H54 (cell line): ENCODE measurements around the gene ZNF613.
"Not testable (repeated sequence)": the region's sequence is repeated elsewhere in the genome, so short reads cannot be mapped to it uniquely, and the experiment has no call there.

Experiments
- DNase-seq: peaks from one replicate; pipeline ENCODE4 v3.0.0; 2011; ENCODE audit warnings: low spot score, mixed read lengths; ENCODE audit not compliant: insufficient read length
- FAIRE-seq: peaks from 3 replicates; lab custom pipeline; 2011; peaks lifted over from hg19 to GRCh38; lab: Jason Lieb, UNC
- POLR2A ChIP-seq: IDR thresholded peaks from 2 replicates; pipeline ENCODE4 v1.6.1; 2011; ENCODE audit warnings: low read depth, mild to moderate bottlenecking, low read length

The ZNF613 gene

DNA sequence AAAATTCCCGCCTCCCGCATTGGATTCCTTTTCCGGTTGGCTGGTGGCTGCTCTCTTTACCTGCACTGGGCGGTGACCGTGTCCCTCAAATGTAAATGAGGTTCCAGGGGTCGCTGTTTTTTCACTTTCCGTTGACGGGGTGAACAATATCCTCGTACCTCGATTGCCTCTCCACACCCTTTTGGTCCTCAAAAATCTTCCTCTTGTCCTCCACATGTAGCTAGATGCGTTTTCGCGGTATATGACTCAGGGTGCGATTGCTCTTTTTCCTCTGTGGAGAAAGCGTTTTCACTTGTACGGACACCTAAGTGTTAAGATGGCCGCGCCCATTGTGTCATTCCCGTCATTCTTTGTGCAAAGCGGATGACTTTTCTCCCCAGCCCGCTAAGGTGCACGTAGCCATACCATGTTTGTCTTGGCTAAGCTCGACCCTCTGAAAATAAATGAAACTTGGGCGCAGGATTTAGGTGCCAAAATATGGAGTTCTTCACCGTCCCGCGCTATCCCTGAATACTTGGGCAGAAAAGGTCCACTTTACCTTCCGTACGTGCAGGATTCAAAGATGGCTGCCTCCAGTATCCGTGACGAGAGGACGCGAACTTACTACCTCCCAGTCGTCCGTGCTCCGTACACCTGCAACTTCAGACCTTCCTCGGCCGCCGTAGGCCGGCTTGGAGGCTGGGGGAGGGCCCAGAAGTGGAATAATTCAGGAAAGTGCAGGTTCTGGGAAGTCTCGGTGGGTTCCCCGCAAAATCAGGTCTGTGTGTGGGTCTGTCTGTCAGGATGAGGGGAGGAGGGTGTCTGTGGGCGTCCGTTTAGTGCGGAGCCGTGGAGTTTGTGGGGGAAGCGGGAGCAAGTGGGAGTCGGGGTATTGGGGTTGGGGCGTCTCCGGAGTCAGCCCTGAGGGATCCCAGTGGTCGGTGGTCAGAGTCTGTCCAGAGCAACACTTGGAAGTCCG, at the start of gene ZNF613:
Gene ZNF613 (plus strand): TSS at position 689 of the 958 bp plus-strand sequence. CDS start 8,749 bp downstream, outside the sequence.
- FAIRE-seq (peak; percentile 89), DNase-seq (peak; percentile 84)
- 0 out of 2 replicates have a peak, but pooled peaks have one; percentile 33 for TF ChIP-seq POLR2A

DNA sequence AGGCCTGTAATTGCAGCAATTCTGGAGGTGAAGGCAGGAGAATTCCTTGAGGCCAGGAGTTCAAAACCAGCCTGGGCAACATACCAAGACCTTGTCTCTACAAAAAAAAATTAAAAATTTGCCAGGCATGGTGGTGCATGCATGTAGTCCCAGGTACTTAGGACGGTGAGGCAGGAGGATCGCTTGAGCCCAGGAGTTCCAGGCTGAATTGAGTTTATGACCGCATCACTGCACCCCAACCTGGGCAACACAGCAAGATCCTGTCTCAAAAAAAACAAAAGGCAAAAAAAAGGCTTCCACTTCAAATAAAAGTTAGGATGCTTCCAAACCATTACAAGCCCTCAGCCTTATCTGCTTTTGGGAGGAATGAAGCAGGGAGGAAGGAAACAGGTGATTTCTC, 44.8 kb upstream of the ZNF613 start:
- no peak for FAIRE-seq
- no peak for DNase-seq
- TF ChIP-seq POLR2A = no peak

DNA sequence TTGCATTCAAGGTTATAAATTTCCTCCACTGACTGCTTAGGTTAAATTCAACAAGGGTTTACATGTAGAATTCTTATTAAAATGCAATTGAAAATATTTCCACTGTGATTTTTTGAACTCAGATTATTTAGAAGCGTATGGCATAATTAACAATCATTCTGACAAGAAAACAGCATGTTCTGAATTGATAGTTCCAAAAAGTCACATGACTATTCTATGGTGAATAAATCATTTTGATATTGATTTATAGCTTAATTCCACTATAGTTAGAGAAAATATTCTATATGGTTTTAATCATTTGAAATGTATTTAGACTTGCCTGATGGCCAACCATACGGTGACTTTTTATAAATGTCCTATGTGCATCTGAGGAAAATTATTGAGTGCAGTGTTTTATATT, 42.6 kb upstream of the ZNF613 start:
- DNase-seq (no peak), FAIRE-seq (no peak)
- TF ChIP-seq POLR2A = no peak

DNA sequence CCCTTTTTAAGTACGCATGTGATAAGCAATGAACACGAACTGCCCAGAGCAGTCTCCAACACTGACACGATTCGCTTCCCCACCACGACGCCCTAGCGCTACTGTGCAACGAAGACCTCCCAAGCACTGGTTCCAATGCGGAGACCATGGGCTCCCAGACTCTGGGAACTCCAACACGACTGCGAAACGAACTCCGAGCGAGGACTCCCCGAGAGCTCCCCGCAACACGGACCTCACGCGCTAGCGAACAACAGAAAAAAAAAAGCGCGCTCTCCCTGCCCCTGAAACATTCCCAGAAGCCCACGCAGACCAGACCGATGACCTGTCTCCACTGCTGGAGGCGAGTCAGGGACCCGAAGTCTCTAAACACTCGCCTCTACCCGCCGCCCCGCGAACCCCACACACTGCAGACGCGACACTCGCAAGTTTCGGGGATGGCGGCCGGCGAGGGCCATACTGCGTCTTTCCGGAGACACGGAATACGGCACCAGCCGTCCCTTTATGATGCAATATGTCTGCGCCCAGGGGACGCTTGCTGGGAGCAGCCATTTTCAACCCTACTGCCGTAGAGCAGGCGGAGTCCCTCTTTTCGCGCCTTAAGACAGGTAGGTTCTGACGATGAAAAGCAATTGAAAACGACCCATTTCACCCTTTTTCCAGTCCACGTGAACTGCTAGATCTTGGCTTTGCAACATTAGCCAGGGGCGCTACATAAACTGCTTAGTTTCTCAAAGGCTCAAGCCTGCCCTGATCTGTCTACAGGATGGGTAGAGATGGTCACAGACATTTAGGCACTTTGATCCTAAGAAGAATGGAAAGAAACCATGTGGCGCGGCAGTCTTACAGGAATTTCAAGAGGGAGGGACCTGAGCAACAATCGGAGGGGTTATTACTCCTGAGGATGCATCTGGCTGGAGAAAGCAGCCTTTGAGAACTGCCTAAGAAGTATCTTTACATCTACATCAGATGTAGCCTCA, 39.5 kb upstream of the ZNF613 start, which contains the start of gene ZNF577:
Gene ZNF577 (minus strand): TSS at position 430 of the 977 bp plus-strand sequence. CDS start 7,569 bp downstream, outside the sequence.
- peak; percentile 31; the same call in 1 of the 2 replicates for TF ChIP-seq POLR2A
- no peak for FAIRE-seq
- no peak for DNase-seq

DNA sequence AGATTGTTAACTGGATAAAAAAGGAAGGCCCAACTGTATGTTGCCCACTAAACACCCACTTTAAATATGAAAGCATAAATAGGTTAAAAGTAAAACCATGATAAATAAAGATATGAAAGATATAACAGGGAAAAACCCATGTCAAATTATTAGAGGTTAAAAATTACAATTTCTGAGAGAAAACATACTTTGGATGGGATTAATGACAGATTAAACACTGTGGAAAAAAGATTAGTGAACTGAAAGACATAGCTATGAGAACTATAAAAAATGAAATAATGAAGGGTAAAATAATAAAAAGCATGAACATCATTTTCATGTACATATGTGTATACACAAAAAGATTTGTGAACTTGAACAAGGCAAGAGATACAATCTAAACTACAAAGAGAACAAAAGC, 37.3 kb upstream of the ZNF613 start:
- no peak for DNase-seq
- no peak for FAIRE-seq
- TF ChIP-seq POLR2A = no peak

DNA sequence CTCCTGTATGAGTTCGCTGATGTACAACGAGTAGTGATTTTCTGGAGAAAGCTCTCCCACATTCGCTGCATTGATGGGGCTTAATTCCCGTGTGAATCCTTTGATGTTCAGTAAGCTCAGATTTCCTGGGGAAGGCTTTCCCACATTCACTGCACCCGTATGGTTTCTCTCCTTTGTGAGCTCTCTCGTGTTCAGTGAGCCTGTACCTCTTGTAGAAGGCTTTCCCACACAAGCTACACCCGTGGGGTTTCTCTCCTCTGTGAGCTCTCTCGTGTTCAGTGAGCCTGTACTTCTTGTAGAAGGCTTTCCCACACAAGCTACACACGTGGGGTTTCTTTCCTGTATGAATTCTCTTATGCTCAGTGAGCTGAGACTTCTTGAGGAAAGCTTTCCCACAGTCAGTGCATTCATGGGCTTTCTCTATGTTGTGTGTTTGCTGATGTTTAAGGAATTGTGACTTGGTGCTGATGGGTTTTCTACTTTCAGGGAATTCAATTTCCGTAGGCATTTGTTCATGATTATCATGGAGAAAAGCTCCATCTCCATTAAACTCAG, 36.0 kb upstream of the ZNF613 start:
- no peak for FAIRE-seq
- no peak for DNase-seq
- TF ChIP-seq POLR2A = no peak

DNA sequence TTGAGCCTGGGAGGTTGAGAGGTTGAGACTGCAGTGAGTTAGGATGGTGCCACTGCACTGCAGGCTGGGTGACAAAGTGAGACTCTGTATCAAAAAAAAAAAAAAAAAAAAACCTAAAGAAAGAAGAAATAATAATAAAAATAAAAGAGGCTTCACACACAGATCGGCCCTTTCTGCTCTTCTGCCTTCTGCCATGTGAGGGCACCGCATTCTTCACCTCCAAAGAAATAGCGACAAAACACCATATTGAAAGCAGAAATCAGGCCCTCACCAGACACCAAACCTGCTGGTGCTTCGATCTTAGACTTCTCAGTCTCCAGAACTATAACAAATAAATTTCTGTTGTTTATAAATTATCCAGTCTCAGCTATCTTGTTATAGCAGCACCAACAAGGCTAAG, 25.4 kb upstream of the ZNF613 start:
- FAIRE-seq (no peak), DNase-seq (no peak)
- TF ChIP-seq POLR2A = no peak

DNA sequence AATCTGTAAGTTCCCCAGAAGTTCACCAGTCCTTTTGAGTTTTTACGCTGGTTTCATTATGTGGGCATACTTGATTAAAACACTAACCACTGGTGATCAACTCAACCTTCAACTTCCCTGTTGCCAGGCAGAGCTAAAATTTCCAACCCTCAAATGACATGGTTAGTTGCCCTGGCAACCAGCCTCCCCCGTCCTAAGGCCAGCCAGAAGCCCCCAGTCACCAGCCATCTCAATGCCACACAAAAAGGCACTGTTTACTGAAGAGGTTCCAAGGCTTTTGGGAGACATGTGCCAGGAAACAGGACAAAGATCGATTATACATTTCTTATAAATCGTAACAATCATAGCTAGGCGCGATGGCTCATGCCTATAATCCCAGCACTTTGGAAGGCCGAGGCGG, 24.1 kb upstream of the ZNF613 start:
- FAIRE-seq (no peak), DNase-seq (no peak)
- TF ChIP-seq POLR2A = no peak

DNA sequence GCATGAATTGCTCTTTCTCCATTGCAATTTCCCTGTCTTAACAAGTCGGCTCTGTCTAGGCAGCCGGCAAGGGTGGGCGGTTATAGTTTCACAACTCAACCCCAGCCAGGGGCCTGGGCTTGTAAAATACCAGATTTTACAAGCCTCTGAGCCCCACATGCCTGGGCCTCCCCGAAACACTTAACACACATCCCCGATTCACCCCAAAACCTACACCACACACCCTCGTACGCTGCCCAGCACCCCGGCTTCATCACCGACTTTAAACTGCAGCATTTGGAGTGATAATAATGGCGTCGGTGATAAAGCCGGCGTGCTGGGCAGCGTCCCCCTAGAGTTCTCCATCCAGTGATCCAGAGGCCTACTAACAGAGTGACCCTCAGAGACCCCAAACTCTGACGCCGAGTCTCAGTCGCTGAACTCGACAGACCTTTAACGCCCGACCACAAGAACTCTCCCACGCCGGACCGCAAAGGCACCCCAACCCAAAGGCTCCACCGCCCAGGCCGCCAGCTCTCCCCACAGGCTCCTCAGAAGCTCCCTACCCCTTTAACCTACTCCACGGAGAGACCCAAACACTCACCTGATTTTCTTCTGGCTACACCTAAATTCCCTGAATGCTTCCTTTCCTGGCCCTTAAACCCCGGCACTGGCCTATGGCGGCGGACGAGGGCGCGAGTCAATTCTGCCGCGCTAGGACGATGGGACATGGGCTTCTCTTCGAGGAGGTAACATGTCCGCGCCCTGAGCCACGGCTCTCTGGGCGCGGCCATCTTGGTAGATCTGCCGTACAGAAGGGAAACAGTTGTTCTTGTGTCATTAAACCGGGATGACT, 22.7 kb upstream of the ZNF613 start, which contains the start of gene ZNF649:
Gene ZNF649 (minus strand): TSS at position 687 of the 835 bp plus-strand sequence. CDS start 4,910 bp downstream, outside the sequence.
- FAIRE-seq = peak; percentile 84
- DNase-seq = peak; percentile 41
- TF ChIP-seq POLR2A = no peak; the same call in 1 of the 2 replicates

DNA sequence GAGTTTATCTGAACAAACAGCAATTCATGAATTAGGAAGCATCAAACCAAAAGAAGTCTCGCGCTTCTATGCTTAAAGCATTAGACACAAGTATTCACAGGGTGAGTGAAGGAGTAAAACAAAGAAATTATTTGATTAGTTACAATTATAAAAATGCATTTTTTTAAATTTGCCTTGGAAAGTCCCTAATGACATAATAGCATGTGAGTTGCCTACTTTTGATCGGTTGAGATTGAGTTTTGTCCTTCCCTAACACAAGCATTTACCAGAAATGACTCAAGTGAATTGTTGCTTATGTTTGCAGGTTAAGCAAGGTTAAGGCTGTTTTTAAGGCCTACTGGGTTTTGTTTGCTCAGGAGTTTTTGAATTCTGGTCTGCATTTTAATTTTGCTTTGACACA, 22.1 kb upstream of the ZNF613 start:
- FAIRE-seq = no peak
- TF ChIP-seq POLR2A = no peak

DNA sequence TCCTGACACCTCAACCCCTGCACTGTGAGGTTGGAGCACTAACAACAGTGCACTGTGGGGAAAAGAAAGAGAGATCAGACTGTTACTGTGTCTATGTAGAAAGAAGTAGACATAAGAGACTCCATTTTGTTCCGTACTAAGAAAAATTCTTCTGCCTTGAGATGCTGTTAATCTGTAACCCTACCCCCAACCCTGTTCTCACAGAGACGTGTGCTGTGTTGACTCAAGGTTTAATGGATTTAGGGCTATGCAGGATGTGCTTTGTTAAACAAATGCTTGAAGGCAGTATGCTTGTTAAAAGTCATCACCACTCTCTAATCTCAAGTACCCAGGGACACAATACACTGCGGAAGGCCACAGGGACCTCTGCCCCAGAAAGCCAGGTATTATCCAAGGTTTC, 21.6 kb upstream of the ZNF613 start:
- FAIRE-seq, DNase-seq: not testable (repeated sequence)

More for the DNA sequence above, 22.1 kb upstream of the ZNF613 start:
- DNase-seq = no peak

DNA sequence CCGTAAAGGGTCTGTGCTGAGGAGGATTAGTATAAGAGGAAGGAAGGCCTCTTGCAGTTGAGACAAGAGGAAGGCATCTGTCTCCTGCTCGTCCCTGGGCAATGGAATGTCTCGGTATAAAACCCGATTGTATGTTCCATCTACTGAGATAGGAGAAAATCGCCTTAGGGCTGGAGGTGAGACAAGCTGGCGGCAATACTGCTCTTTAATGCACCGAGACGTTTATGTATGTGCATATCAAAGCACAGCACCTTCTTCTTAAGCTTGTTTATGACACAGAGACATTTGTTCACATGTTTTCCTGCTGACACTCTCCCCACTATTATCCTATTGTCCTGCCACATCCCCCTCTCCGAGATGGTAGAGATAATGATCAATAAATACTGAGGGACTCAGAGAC, 21.2 kb upstream of the ZNF613 start:
- DNase-seq, FAIRE-seq: not testable (repeated sequence)

DNA sequence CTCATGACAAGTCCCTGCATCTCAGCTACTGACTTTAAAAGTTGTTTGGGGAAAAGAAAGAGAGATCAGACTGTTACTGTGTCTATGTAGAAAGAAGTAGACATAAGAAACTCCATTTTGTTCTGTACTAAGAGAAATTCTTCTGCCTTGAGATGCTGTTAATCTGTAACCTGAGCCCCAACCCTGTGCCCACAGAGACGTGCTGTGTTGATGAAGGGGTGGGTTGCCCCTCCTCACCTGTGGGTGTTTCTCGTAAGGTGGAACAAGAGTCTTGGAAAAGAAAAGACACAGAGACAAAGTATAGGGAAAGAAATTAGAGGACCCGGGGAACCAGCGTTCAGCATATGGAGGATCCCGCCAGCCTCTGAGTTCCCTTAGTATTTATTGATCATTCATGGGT, 19.3 kb upstream of the ZNF613 start:
- not testable (repeated sequence) for FAIRE-seq, DNase-seq
